HepG2 (cell line): Measurements from ENCODE around the gene TNFSF13. TPM values are rescaled to one million over a fixed set of nuclear protein-coding genes. Genes with fewer than 3 reads are reported as not detected.

Experiments used
- ATAC-seq: fragments of 200-7000 bp; cut with Tn5 transposase; 3 replicates; pipeline ENCODE4 v1.9.1; 2020; ENCODE audit warnings: mild to moderate bottlenecking, moderate library complexity
- BruUV-seq: library from RNA; stranded (reverse); fragments of 400-500 nt; replicated peaks from 2 replicates; lab custom pipeline; 2021; lab: Mats Ljungman, UMichigan
- CTCF ChIA-PET: fragments of 300-600 bp; formaldehyde crosslinking; extraction: SDS; loops from one replicate; lab custom pipeline; 2021; ENCODE audit warnings: low total read pairs, inconsistent platforms, low intra/inter-chr PET ratio; lab: Yijun Ruan, JAX
- POLR2A ChIA-PET: fragments of 350-600 bp; sonication (Branson Sonifier 250); formaldehyde crosslinking; loops from one replicate; lab custom pipeline; 2020; ENCODE audit warnings: antibody characterized with exemption, inconsistent platforms; lab: Yijun Ruan, JAX
- DNase-seq: peaks from one replicate; pipeline ENCODE4 v3.0.0-alpha.2; 2015; ENCODE audit warnings: low spot score
- FAIRE-seq: peaks from 3 replicates; lab custom pipeline; 2011; peaks lifted over from hg19 to GRCh38; lab: Jason Lieb, UNC
- H2AFZ ChIP-seq: one replicate; pipeline ENCODE4 v1.6.1; 2011; ENCODE audit warnings: low read length, inconsistent platforms
- H3K27ac ChIP-seq: fragments of 300-600 bp; 3 replicates; pipeline ENCODE4 v1.8.0; 2011; ENCODE audit warnings: mixed run types, mild to moderate bottlenecking, mixed read lengths, low read length, inconsistent platforms; ENCODE audit not compliant: insufficient read depth; ENCODE audit errors: extremely low read length
- H3K27me3 ChIP-seq, 2 experiments: fragments of 200-600 bp in 1 of 2; 2 replicates in 1 of 2; 3 replicates in 1 of 2; pipeline versions ENCODE4 v1.6.0 to v1.8.0; 2011; ENCODE audit warnings: low read length in 2 of 2, mild to moderate bottlenecking in 2 of 2, moderate library complexity in 2 of 2, inconsistent platforms in 1 of 2; ENCODE audit not compliant: insufficient read depth in 2 of 2, control insufficient read depth in 1 of 2
- H3K36me3 ChIP-seq, 2 experiments: fragments of 200-600 bp in 1 of 2; replicated peaks in 1 of 2; 2 replicates in 1 of 2; 3 replicates in 1 of 2; pipeline versions ENCODE4 v1.5.1 to v1.8.0; 2011; ENCODE audit warnings: low read length in 2 of 2, inconsistent platforms in 1 of 2; ENCODE audit not compliant: insufficient read depth in 2 of 2, control insufficient read depth in 1 of 2
- H3K4me1 ChIP-seq: 2 replicates; pipeline ENCODE4 v1.5.1; 2012; ENCODE audit warnings: low read length, inconsistent platforms; ENCODE audit not compliant: insufficient read depth
- H3K4me2 ChIP-seq: 2 replicates; pipeline ENCODE4 v1.6.0; 2011; ENCODE audit warnings: low read depth, low read length, inconsistent platforms
- H3K4me3 ChIP-seq, 3 experiments: fragments of 200-600 bp in 1 of 3; sonication (generic), shearing (Covaris generic) in 1 of 3; replicated peaks in 1 of 3; 2 replicates each; pipeline ENCODE4 v1.5.1; 2011 to 2016; ENCODE audit warnings: low read length in 3 of 3, inconsistent platforms in 2 of 3, low read depth in 2 of 3, mild to moderate bottlenecking in 2 of 3, control low read depth in 1 of 3, mixed read lengths in 1 of 3; ENCODE audit not compliant: insufficient read depth in 1 of 3
- H3K79me2 ChIP-seq: one replicate; pipeline ENCODE4 v1.6.1; 2011; ENCODE audit warnings: low read length, inconsistent platforms; ENCODE audit not compliant: insufficient read depth
- H3K9ac ChIP-seq: 2 replicates; pipeline ENCODE4 v1.6.0; 2011; ENCODE audit warnings: mild to moderate bottlenecking, low read depth, low read length, inconsistent platforms; ENCODE audit not compliant: insufficient read depth
- H3K9me3 ChIP-seq: 2 replicates; pipeline ENCODE4 v1.5.1; 2012; ENCODE audit warnings: mild to moderate bottlenecking, low read length
- H4K20me1 ChIP-seq: 2 replicates; pipeline ENCODE4 v1.6.0; 2011; ENCODE audit warnings: inconsistent platforms, mild to moderate bottlenecking, low read length, moderate library complexity; ENCODE audit not compliant: insufficient read depth
- AGO1 ChIP-seq: fragments of 200-400 bp; formaldehyde crosslinking; IDR thresholded peaks from 2 replicates; pipeline ENCODE4 v1.6.1; 2017; ENCODE audit warnings: mild to moderate bottlenecking, low read depth, low read length, moderate library complexity; ENCODE audit not compliant: poor library complexity, severe bottlenecking
- AKAP8 ChIP-seq: sonication (generic); formaldehyde crosslinking; IDR thresholded peaks from 2 replicates; pipeline ENCODE4 v1.5.1; 2020; ENCODE audit warnings: mild to moderate bottlenecking, missing genetic modification reagents
- CAMTA2 ChIP-seq: sonication (generic); formaldehyde crosslinking; IDR thresholded peaks from 2 replicates; pipeline ENCODE4 v1.4.0; 2020; ENCODE audit warnings: mild to moderate bottlenecking, missing genetic modification reagents, borderline replicate concordance
- DPF2 ChIP-seq: sonication (generic); formaldehyde crosslinking; IDR thresholded peaks from 2 replicates; pipeline ENCODE4 v1.4.0; 2020; ENCODE audit warnings: mild to moderate bottlenecking, low read depth, missing genetic modification reagents, borderline replicate concordance
- EED ChIP-seq: sonication (generic); formaldehyde crosslinking; IDR thresholded peaks from 2 replicates; pipeline ENCODE4 v1.5.0; 2020; ENCODE audit warnings: mild to moderate bottlenecking, missing genetic modification reagents
- JUN ChIP-seq: sonication (generic); formaldehyde crosslinking; IDR thresholded peaks from 2 replicates; pipeline ENCODE4 v1.4.0; 2020; ENCODE audit warnings: mild to moderate bottlenecking, missing genetic modification reagents
- NAIF1 ChIP-seq: sonication (generic); formaldehyde crosslinking; IDR thresholded peaks from 2 replicates; pipeline ENCODE4 v1.5.0; 2020; ENCODE audit warnings: mild to moderate bottlenecking, missing genetic modification reagents, borderline replicate concordance
- PHF21A ChIP-seq: sonication (generic); formaldehyde crosslinking; IDR thresholded peaks from 2 replicates; pipeline ENCODE4 v1.5.0; 2020; ENCODE audit warnings: mild to moderate bottlenecking, missing genetic modification reagents
- YY1 ChIP-seq: IDR thresholded peaks from 2 replicates; pipeline ENCODE4 v1.6.1; 2011; ENCODE audit warnings: low read length, low read depth, moderate library complexity, mild to moderate bottlenecking; ENCODE audit not compliant: insufficient read depth, insufficient replicate concordance
- ZNF510 ChIP-seq: sonication (generic); formaldehyde crosslinking; IDR thresholded peaks from 2 replicates; pipeline ENCODE4 v1.4.0; 2020; ENCODE audit warnings: low read depth, mild to moderate bottlenecking, missing genetic modification reagents
- ZNF891 ChIP-seq: sonication (generic); formaldehyde crosslinking; IDR thresholded peaks from 2 replicates; pipeline ENCODE4 v1.5.0; 2020; ENCODE audit warnings: mild to moderate bottlenecking, missing genetic modification reagents
- ZSCAN12 ChIP-seq: sonication (generic); formaldehyde crosslinking; IDR thresholded peaks from 2 replicates; pipeline ENCODE4 v1.9.0; 2021; ENCODE audit warnings: mild to moderate bottlenecking, missing genetic modification reagents
- ZSCAN20 ChIP-seq: sonication (generic); formaldehyde crosslinking; IDR thresholded peaks from 2 replicates; pipeline ENCODE4 v1.4.0; 2020; ENCODE audit warnings: missing genetic modification reagents, mild to moderate bottlenecking, borderline replicate concordance
- ZZZ3 ChIP-seq: sonication (generic); formaldehyde crosslinking; IDR thresholded peaks from 2 replicates; pipeline ENCODE4 v1.4.0; 2020; ENCODE audit warnings: missing genetic modification reagents, mild to moderate bottlenecking, borderline replicate concordance
- WGBS: methylation state at CpG from one replicate; pipeline ENCODE4 v1.1.6; 2017; ENCODE audit warnings: low lambda C conversion rate; 5-methylcytosine and 5-hydroxymethylcytosine counted together
- in situ Hi-C: cut with HindIII; loops from 2 replicates; pipeline ENCODE4 v1.10.0; 2017; ENCODE audit warnings: low pct_unique_long_range_greater_than_20kb; ENCODE audit not compliant: extremely low pct_ligation_motif_present
- intact Hi-C: fragments of 100-400 bp; cut with micrococcal nuclease; formaldehyde crosslinking; loops from one replicate; pipeline ENCODE4 v1.10.0; 2022; ENCODE audit not compliant: unreplicated experiment
- polyA plus RNA-seq, 8 experiments: library from polyadenylated mRNA; depleted of rRNA in 3 of 8; stranded (reverse) in 7 of 8; unstranded in 1 of 8; fragments of >200 nt; fragmentation: Illumina TruSeq in 4 of 8; extraction: Trizol in 4 of 8; gene quantifications; 2 replicates each; pipeline versions ENCODE4 v1.2.1 to v1.2.3, GENCODE V29; 2011 to 2016; ENCODE audit warnings: low read depth in 4 of 8, missing spikeins in 1 of 8, mixed read lengths in 1 of 8; ENCODE audit not compliant: insufficient read depth in 1 of 8
- total RNA-seq, 5 experiments: library from RNA; depleted of rRNA; stranded (reverse); fragments of >200 nt; fragmentation: Illumina TruSeq; extraction: Trizol; gene quantifications; 2 replicates each; pipeline ENCODE4 v1.2.3, GENCODE V29; 2016; ENCODE audit warnings: low read depth in 1 of 5
- TF ChIP-seq, protein P1 (sequence below): sonication (generic); formaldehyde crosslinking; IDR thresholded peaks from 2 replicates; pipeline ENCODE4 v1.4.0; 2020; ENCODE audit warnings: missing genetic modification reagents
- TF ChIP-seq, protein P2 (sequence below), 2 experiments: fragments of 450-650 bp in 1 of 2; sonication (generic) in 1 of 2; formaldehyde crosslinking; IDR thresholded peaks; 2 replicates each; pipeline versions ENCODE4 v1.5.0 to v1.8.0; 2020 to 2022; ENCODE audit warnings: mild to moderate bottlenecking in 1 of 2, missing genetic modification reagents in 1 of 2
- TF ChIP-seq, protein P3 (sequence below): sonication (generic); formaldehyde crosslinking; IDR thresholded peaks from 2 replicates; pipeline ENCODE4 v1.9.0; 2021; ENCODE audit warnings: missing genetic modification reagents, borderline replicate concordance
- TF ChIP-seq, protein P4 (sequence below): sonication (generic); formaldehyde crosslinking; IDR thresholded peaks from 2 replicates; pipeline ENCODE4 v1.8.0; 2022; ENCODE audit warnings: missing genetic modification reagents, mild to moderate bottlenecking, borderline replicate concordance

Gene TNFSF13
- total and polyA plus RNA-seq, 2 of the 13 experiments (the other 11 are each of a cell fraction or from before 2014, with no cell fraction given) = 2.5 to 3.3 TPM

DNA sequence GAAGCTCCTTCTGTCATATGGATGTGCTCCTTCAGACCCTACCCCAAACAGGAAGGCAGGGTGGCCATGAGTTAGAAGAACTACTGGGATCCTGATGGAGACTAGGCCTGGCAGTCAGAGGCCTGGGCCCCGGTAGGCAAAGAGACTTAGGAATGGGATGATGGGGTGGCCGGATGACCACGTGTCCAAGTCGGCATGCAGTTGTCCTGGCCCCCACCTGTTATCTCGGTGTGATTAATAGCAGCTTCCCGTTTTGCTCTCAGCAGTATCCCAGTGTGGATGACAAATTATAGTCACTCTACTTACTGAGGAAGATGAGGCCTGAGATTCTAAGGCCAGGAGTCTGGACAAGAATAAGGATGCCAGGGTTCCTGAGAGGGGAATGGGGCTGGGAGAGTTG is 8.2 kb upstream of the TNFSF13 start (continued):
- TF ChIP-seq ZNF510 = no peak
- TF ChIP-seq ZSCAN12 = no peak
- no peak for TF ChIP-seq YY1
- TF ChIP-seq CAMTA2 (CRISPR knock-in tag) = no peak
- TF ChIP-seq, protein P1, sequence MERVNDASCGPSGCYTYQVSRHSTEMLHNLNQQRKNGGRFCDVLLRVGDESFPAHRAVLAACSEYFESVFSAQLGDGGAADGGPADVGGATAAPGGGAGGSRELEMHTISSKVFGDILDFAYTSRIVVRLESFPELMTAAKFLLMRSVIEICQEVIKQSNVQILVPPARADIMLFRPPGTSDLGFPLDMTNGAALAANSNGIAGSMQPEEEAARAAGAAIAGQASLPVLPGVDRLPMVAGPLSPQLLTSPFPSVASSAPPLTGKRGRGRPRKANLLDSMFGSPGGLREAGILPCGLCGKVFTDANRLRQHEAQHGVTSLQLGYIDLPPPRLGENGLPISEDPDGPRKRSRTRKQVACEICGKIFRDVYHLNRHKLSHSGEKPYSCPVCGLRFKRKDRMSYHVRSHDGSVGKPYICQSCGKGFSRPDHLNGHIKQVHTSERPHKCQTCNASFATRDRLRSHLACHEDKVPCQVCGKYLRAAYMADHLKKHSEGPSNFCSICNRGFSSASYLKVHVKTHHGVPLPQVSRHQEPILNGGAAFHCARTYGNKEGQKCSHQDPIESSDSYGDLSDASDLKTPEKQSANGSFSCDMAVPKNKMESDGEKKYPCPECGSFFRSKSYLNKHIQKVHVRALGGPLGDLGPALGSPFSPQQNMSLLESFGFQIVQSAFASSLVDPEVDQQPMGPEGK (CRISPR knock-in tag) = 0 out of 2 replicates have a peak, but pooled peaks have one; percentile 19
- TF ChIP-seq DPF2 = no peak

DNA sequence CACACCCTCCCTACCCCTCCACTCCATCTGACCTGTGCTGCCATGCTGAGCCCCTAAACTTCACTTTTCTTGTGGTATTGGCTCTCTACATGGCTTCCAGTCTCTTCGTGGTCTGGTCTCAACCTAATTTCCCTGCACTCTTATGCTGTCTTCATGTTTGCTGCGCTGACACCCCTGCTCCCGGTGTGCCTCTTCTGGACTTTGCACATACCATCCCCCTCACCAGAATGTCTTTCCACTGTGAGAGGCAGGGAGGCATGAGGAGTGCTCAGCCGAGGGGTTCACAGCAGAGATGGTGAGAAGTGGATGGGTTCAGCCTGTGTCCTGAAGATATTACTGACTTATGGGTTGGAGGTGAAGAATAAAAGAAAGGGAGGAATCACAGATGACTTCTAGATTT is 7.2 kb upstream of the TNFSF13 start:
- H3K4me1 ChIP-seq = peaks cover 53% of the 10 kb centered on the region
- H3K4me3 ChIP-seq = peak overlapping the region in 2 of 3 experiments; percentile 13 to 39; a peak in 2 of 6 replicates
- ChIA-PET POLR2A (interaction anchor here (1.1 kb wide), 1 partner anchor 9 kb away, joined by 10 read pairs; no protein-coding TSS in a partner anchor), CTCF (no interaction called here)
- in situ Hi-C loops = no loop called here
- no peaks in the 10 kb centered on the region for H3K27me3 ChIP-seq
- DNase-seq (peak; percentile 70), ATAC-seq (peak; percentile 58), FAIRE-seq (peak; percentile 93)
- BruUV-seq = no TSS peak
- no peaks in the 10 kb centered on the region for H4K20me1 ChIP-seq
- H3K27ac ChIP-seq = peak overlapping the region; percentile 30
- no peaks in the 10 kb centered on the region for H3K79me2 ChIP-seq
- no peaks in the 10 kb centered on the region for H3K36me3 ChIP-seq
- H3K4me2 ChIP-seq = peak overlapping the region; percentile 65
- 0% methylated on average over 4 of the region's 4 CpGs for WGBS
- intact Hi-C loops = no loop called here
- H3K9ac ChIP-seq = 0 out of 2 replicates have a peak overlapping the region, but pooled peaks have one; percentile 8
- no peaks in the 10 kb centered on the region for H3K9me3 ChIP-seq
- H2AFZ ChIP-seq = no peak overlapping the region
- no peak for TF ChIP-seq AKAP8 (CRISPR knock-in tag)
- TF ChIP-seq ZNF891 (CRISPR knock-in tag) = no peak
- TF ChIP-seq, protein P2, sequence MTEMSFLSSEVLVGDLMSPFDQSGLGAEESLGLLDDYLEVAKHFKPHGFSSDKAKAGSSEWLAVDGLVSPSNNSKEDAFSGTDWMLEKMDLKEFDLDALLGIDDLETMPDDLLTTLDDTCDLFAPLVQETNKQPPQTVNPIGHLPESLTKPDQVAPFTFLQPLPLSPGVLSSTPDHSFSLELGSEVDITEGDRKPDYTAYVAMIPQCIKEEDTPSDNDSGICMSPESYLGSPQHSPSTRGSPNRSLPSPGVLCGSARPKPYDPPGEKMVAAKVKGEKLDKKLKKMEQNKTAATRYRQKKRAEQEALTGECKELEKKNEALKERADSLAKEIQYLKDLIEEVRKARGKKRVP (CRISPR knock-in tag; IDR thresholded peaks at IDR 0.05) = no peak
- TF ChIP-seq JUN (CRISPR knock-in tag) = no peak
- no peak for TF ChIP-seq EED (CRISPR knock-in tag)
- no peak for TF ChIP-seq ZSCAN20 (CRISPR knock-in tag)
- TF ChIP-seq ZZZ3 (CRISPR knock-in tag) = no peak
- TF ChIP-seq AGO1 = no peak
- TF ChIP-seq, protein P3, sequence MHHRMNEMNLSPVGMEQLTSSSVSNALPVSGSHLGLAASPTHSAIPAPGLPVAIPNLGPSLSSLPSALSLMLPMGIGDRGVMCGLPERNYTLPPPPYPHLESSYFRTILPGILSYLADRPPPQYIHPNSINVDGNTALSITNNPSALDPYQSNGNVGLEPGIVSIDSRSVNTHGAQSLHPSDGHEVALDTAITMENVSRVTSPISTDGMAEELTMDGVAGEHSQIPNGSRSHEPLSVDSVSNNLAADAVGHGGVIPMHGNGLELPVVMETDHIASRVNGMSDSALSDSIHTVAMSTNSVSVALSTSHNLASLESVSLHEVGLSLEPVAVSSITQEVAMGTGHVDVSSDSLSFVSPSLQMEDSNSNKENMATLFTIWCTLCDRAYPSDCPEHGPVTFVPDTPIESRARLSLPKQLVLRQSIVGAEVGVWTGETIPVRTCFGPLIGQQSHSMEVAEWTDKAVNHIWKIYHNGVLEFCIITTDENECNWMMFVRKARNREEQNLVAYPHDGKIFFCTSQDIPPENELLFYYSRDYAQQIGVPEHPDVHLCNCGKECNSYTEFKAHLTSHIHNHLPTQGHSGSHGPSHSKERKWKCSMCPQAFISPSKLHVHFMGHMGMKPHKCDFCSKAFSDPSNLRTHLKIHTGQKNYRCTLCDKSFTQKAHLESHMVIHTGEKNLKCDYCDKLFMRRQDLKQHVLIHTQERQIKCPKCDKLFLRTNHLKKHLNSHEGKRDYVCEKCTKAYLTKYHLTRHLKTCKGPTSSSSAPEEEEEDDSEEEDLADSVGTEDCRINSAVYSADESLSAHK (CRISPR knock-in tag) = no peak
- no peak for TF ChIP-seq NAIF1
- TF ChIP-seq PHF21A (CRISPR knock-in tag) = peak; percentile 45; the same call in 1 of the 2 replicates
- TF ChIP-seq, protein P4, sequence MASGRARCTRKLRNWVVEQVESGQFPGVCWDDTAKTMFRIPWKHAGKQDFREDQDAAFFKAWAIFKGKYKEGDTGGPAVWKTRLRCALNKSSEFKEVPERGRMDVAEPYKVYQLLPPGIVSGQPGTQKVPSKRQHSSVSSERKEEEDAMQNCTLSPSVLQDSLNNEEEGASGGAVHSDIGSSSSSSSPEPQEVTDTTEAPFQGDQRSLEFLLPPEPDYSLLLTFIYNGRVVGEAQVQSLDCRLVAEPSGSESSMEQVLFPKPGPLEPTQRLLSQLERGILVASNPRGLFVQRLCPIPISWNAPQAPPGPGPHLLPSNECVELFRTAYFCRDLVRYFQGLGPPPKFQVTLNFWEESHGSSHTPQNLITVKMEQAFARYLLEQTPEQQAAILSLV (CRISPR knock-in tag) = no peak
